SU-DHL-6 (cell line): ENCODE measurements around the gene EVX2.

Source experiments
- H2AFZ ChIP-seq: fragments of 200-600 bp; sonication (generic); 2 replicates; pipeline ENCODE4 v1.6.1; 2014; ENCODE audit warnings: low read depth, mild to moderate bottlenecking, moderate library complexity, mixed read lengths, antibody characterized with exemption, low read length; ENCODE audit not compliant: severe bottlenecking
- H3F3A ChIP-seq: fragments of 200-600 bp; shearing (Covaris generic); 2 replicates; pipeline ENCODE4 v1.6.0; 2016; ENCODE audit warnings: antibody characterized with exemption, mild to moderate bottlenecking; ENCODE audit not compliant: insufficient read depth
- H3K27ac ChIP-seq: fragments of 200-600 bp; sonication (generic); 2 replicates; pipeline ENCODE4 v1.5.1; 2016; ENCODE audit warnings: low read depth, mild to moderate bottlenecking, low read length, moderate library complexity, mixed read lengths
- H3K27me3 ChIP-seq: fragments of 200-600 bp; sonication (generic), shearing (Covaris generic); 2 replicates; pipeline ENCODE4 v1.6.0; 2014; ENCODE audit warnings: mild to moderate bottlenecking, low read length
- H3K36me3 ChIP-seq: fragments of 200-600 bp; sonication (generic); 2 replicates; pipeline ENCODE4 v1.6.1; 2014; ENCODE audit warnings: mild to moderate bottlenecking, low read length, mixed read lengths
- H3K4me2 ChIP-seq: fragments of 300-600, 200-600 bp; shearing (Covaris generic), sonication (generic); 2 replicates; pipeline ENCODE4 v1.6.0; 2014; ENCODE audit warnings: low read length, low read depth, mild to moderate bottlenecking; ENCODE audit not compliant: poor library complexity, severe bottlenecking
- H3K4me3 ChIP-seq: fragments of 200-600 bp; sonication (generic); 2 replicates; pipeline ENCODE4 v1.5.1; 2014; ENCODE audit warnings: antibody characterized with exemption, low read length, mild to moderate bottlenecking, mixed read lengths; ENCODE audit not compliant: insufficient read depth, poor library complexity, severe bottlenecking
- H3K79me2 ChIP-seq: fragments of 200-600 bp; sonication (generic); 2 replicates; pipeline ENCODE4 v1.6.1; 2014; ENCODE audit warnings: mild to moderate bottlenecking, low read length, moderate library complexity; ENCODE audit not compliant: insufficient read depth
- H3K9ac ChIP-seq: fragments of 200-600 bp; sonication (generic); 2 replicates; pipeline ENCODE4 v1.7.0; 2014; ENCODE audit warnings: mild to moderate bottlenecking, low read length
- H3K9me2 ChIP-seq: fragments of 200-600 bp; sonication (generic); replicated peaks from 2 replicates; pipeline ENCODE4 v1.6.1; 2014; ENCODE audit warnings: low read length; ENCODE audit not compliant: insufficient read depth
- H3K9me3 ChIP-seq: fragments of 200-600 bp; sonication (generic); 2 replicates; pipeline ENCODE4 v1.6.1; 2014; ENCODE audit warnings: low read length, mixed read lengths; ENCODE audit not compliant: insufficient read depth
- H4K20me1 ChIP-seq: fragments of 200-600 bp; sonication (generic); 2 replicates; pipeline ENCODE4 v1.6.1; 2014; ENCODE audit warnings: low read depth, mild to moderate bottlenecking, antibody characterized with exemption, low read length, moderate library complexity, mixed read lengths
- EZH2phosphoT487 ChIP-seq: fragments of 200-600 bp; sonication (generic), shearing (Covaris generic); conservative IDR thresholded peaks from 2 replicates; pipeline ENCODE4 v1.6.1; 2018; ENCODE audit warnings: mild to moderate bottlenecking, antibody characterized with exemption, low read length, moderate library complexity, mixed read lengths
- TF ChIP-seq, protein P1 (sequence below): fragments of 200-600 bp; sonication (generic); IDR thresholded peaks from one replicate; pipeline ENCODE4 v1.5.1; 2017; ENCODE audit warnings: antibody characterized with exemption, mild to moderate bottlenecking, low read length, moderate library complexity; ENCODE audit not compliant: insufficient read depth, poor library complexity, severe bottlenecking

EVX2 gene

DNA sequence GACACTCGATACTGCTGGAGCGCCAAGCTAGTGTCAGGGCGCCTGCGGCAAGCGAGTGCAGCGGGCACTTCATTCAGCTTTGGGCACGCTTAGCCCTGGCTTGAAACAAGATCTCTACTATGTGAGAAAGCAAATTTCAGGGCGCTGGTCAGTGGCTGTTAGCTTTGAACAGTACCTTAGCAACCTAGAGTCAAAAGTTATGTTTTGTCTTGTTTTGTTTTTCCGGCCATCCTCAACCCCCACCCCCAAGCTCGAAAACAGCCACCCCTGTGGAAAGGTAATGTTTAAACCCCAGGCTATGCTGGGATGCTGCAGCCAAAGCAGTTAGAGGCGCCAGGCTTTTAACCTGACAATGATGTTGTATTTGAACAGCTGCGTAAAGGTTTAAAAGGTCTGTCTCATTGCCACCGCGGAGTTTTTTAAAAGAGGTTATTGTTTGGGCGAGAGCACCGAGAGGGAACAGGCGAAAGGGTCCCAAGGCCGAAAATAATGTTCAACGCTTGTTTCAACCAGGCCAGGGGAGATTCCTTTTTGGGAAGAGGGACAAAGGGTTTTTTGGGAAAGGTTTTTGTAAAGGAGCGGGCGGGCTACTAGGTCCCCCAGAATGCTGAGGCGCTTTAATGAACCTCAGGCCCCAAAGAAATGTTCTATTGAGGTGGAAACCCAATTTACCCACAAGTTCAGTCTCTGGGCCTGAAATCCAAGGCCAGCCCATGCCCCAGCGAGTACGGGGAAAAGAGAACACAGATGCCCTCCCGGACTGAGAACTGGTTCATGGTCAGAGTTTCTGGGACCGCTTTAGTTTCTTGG, 30.6 kb upstream of the EVX2 start:
- no peaks in the 10 kb centered on the region for H3K9me3 ChIP-seq
- H3K36me3 ChIP-seq: no peaks in the 10 kb centered on the region
- H3K27me3 ChIP-seq: no peaks in the 10 kb centered on the region
- H2AFZ ChIP-seq: no peak overlapping the region
- no peaks in the 10 kb centered on the region for H3K9me2 ChIP-seq
- no peaks in the 10 kb centered on the region for H4K20me1 ChIP-seq
- H3K9ac ChIP-seq: no peak overlapping the region
- TF ChIP-seq EZH2phosphoT487: no peak
- TF ChIP-seq, protein P1, sequence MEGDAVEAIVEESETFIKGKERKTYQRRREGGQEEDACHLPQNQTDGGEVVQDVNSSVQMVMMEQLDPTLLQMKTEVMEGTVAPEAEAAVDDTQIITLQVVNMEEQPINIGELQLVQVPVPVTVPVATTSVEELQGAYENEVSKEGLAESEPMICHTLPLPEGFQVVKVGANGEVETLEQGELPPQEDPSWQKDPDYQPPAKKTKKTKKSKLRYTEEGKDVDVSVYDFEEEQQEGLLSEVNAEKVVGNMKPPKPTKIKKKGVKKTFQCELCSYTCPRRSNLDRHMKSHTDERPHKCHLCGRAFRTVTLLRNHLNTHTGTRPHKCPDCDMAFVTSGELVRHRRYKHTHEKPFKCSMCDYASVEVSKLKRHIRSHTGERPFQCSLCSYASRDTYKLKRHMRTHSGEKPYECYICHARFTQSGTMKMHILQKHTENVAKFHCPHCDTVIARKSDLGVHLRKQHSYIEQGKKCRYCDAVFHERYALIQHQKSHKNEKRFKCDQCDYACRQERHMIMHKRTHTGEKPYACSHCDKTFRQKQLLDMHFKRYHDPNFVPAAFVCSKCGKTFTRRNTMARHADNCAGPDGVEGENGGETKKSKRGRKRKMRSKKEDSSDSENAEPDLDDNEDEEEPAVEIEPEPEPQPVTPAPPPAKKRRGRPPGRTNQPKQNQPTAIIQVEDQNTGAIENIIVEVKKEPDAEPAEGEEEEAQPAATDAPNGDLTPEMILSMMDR: no peak
- H3K4me3 ChIP-seq: no peak overlapping the region
- no peak overlapping the region for H3K27ac ChIP-seq
- H3F3A ChIP-seq: no peaks in the 10 kb centered on the region
- H3K4me2 ChIP-seq: no peak overlapping the region
- no peaks in the 10 kb centered on the region for H3K79me2 ChIP-seq

DNA sequence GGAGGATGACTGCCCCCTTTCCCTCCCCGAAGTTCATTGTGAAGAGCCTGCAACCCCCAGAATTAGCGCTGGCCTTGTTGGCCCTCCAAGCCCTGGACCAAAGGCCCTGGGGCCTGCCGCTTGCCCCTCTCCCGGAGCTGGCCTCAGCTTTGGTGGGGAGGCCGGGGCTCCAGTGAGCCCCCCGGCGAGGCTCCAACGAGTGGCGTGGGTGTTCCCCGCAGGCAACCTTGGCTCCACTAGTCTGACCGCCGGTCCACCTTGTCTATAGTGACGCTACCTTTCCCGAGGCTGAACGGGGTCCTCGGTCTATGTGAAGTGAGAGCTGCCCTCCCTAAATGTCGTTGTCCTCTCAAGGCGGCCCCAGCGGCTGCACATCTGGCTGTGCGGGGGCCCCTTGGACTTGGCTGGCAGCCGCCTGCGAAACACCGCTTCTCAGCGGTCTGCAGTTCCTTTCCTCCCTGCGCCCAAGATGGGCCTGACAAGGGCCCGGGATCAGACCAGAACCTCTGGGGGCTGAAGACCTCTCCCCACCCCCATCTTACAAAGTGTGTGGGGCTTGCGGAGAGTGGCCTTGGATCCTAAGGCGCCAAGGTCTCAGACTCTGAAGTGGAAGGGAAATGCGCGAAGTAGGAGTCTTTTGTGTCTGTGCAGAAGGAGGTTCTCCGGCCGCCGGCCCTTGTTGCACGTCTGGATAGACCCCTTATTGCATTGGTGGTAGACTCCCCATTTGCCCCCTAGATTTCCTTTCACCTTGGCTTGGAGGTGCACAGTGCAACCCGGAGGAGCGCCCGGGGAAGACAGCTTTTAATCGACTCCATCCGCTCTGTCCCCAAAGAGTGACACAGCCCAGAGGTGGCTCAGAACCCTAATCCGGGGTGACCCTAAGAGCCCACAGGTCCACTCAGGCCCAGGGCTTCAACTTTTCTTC, 28.9 kb upstream of the EVX2 start:
- Histone ChIP-seq H3F3A (no peaks in the 10 kb centered on the region), H3K27me3 (no peaks in the 10 kb centered on the region), H3K9me3 (no peaks in the 10 kb centered on the region), H3K79me2 (no peaks in the 10 kb centered on the region), H3K27ac (no peak overlapping the region), H3K9ac (no peak overlapping the region), H4K20me1 (no peaks in the 10 kb centered on the region), H3K36me3 (no peaks in the 10 kb centered on the region), H2AFZ (no peak overlapping the region), H3K4me3 (no peak overlapping the region), H3K9me2 (no peaks in the 10 kb centered on the region), H3K4me2 (no peak overlapping the region)
- TF ChIP-seq, protein P1: no peak
- no peak for TF ChIP-seq EZH2phosphoT487

DNA sequence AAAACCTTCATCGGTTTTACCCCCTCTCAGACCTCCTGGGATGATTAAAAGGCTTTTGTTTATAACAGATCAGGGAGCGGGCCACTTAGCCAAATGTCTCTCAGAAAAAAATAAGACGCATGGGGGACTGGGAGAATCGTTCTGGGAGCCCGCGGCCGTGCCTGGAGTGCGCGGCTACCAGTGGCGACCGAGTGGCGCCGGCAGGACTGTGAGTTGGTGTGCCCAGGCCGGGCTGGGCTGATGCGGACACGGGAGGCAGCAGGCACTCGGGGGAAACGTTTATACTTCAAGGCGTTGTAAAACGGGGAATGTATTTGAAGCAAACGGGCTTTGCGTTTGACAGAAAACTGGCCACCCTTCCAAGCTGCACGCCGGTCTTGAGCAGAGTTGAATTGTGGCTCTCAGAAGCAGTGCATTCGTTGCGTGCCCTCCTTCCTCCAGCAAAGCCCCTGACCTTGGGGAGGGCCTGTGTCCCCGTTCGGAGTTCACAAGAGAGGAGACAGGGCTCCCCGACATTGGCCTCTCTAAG, 28.1 kb upstream of the EVX2 start:
- no peak overlapping the region for H3K4me2 ChIP-seq
- H3K27me3 ChIP-seq: no peaks in the 10 kb centered on the region

More for the DNA sequence above, 28.1 kb upstream of the EVX2 start:
- no peak for TF ChIP-seq EZH2phosphoT487
- TF ChIP-seq, protein P1: no peak
- H2AFZ ChIP-seq: no peak overlapping the region
- H3K9me2 ChIP-seq: no peaks in the 10 kb centered on the region
- no peaks in the 10 kb centered on the region for H4K20me1 ChIP-seq
- no peak overlapping the region for H3K4me3 ChIP-seq
- no peak overlapping the region for H3K9ac ChIP-seq
- H3K79me2 ChIP-seq: no peaks in the 10 kb centered on the region
- H3K9me3 ChIP-seq: no peaks in the 10 kb centered on the region
- H3F3A ChIP-seq: no peaks in the 10 kb centered on the region
- no peak overlapping the region for H3K27ac ChIP-seq
- no peaks in the 10 kb centered on the region for H3K36me3 ChIP-seq
